IPS DF 4.7 (cell line): ENCODE measurements around the gene KIF26B.

Experiments used
- DNase-seq: peaks from one replicate; pipeline ENCODE4 v3.0.0-alpha.2; 2013; ENCODE audit warnings: low spot score; ENCODE audit errors: extremely low read depth

The KIF26B gene

GRCh38 chr1:245588116-245588639 is 433.4 kb downstream of the KIF26B start:
- no peak for DNase-seq

- no peak for DNase-seq
Measured at GRCh38 chr1:245589316-245589715, 434.5 kb downstream of the KIF26B start.

- DNase-seq = no peak
Measured at GRCh38 chr1:245589906-245590305, 435.1 kb downstream of the KIF26B start.

- DNase-seq = no peak
Measured at GRCh38 chr1:245590726-245591125, 435.9 kb downstream of the KIF26B start.

- no peak for DNase-seq
Measured at GRCh38 chr1:245591346-245592188, 436.8 kb downstream of the KIF26B start.

GRCh38 chr1:245592189-245592460 is 437.3 kb downstream of the KIF26B start:
- no peak for DNase-seq

GRCh38 chr1:245598524-245599305 is 443.9 kb downstream of the KIF26B start:
- no peak for DNase-seq

GRCh38 chr1:245599371-245600174 is 444.8 kb downstream of the KIF26B start:
- no peak for DNase-seq

- no peak for DNase-seq
Measured at GRCh38 chr1:245600658-245601057, 445.9 kb downstream of the KIF26B start.

GRCh38 chr1:245603311-245603865 is 448.6 kb downstream of the KIF26B start:
- no peak for DNase-seq

GRCh38 chr1:245604979-245605378 is 450.2 kb downstream of the KIF26B start:
- DNase-seq = no peak

- DNase-seq = no peak
Measured at GRCh38 chr1:245605480-245606156, 450.8 kb downstream of the KIF26B start.

- no peak for DNase-seq
Measured at GRCh38 chr1:245606157-245606725, 451.5 kb downstream of the KIF26B start.

- DNase-seq = no peak
Measured at GRCh38 chr1:245608271-245608670, 453.5 kb downstream of the KIF26B start.

GRCh38 chr1:245609354-245610150 is 454.8 kb downstream of the KIF26B start:
- DNase-seq = no peak

- DNase-seq = no peak
Measured at GRCh38 chr1:245611251-245611650, 456.5 kb downstream of the KIF26B start.

GRCh38 chr1:245614476-245614875 is 459.7 kb downstream of the KIF26B start:
- no peak for DNase-seq

GRCh38 chr1:245615001-245615400 is 460.2 kb downstream of the KIF26B start:
- no peak for DNase-seq

GRCh38 chr1:245621589-245621988 is 466.8 kb downstream of the KIF26B start:
- no peak for DNase-seq
